CD4-positive, alpha-beta memory T cell (primary cell): ENCODE data around the gene CYP2S1. TPM values are rescaled to one million over a fixed set of nuclear protein-coding genes. Genes with fewer than 3 reads are reported as not detected.

Source experiments
- CTCF ChIA-PET: fragments of 350-600 bp; sonication (Branson Sonifier 250); formaldehyde crosslinking; loops from one replicate; lab custom pipeline; 2021; ENCODE audit warnings: inconsistent platforms; ENCODE audit not compliant: partially characterized antibody; lab: Charles Lee
- POLR2A ChIA-PET: fragments of 350-600 bp; sonication (Branson Sonifier 250); formaldehyde crosslinking; loops from one replicate; lab custom pipeline; 2021; ENCODE audit not compliant: partially characterized antibody; lab: Charles Lee
- DNase-seq, 5 donors: peaks; one replicate each; pipeline versions ENCODE4 v3.0.0 to v3.0.0-alpha.2; 2020 to 2022; ENCODE audit warnings: mixed read lengths in 1 of 5
- H3K27ac ChIP-seq: one replicate; pipeline ENCODE4 v1.7.0; 2013; ENCODE audit warnings: low read depth, low read length
- H3K27me3 ChIP-seq: 2 replicates; pipeline ENCODE4 v1.7.0; 2013; ENCODE audit warnings: mild to moderate bottlenecking, low read length, moderate library complexity; ENCODE audit not compliant: insufficient read depth
- H3K36me3 ChIP-seq: 2 replicates; pipeline ENCODE4 v1.7.0; 2013; ENCODE audit warnings: mild to moderate bottlenecking, low read length, moderate library complexity; ENCODE audit not compliant: insufficient read depth
- H3K4me1 ChIP-seq: 2 replicates; pipeline ENCODE4 v1.7.0; 2013; ENCODE audit warnings: mild to moderate bottlenecking, low read length, moderate library complexity; ENCODE audit not compliant: insufficient read depth
- H3K4me3 ChIP-seq, 2 donors: one replicate each; pipeline ENCODE4 v1.7.0; 2013; ENCODE audit warnings: low read length in 2 of 2, mild to moderate bottlenecking in 1 of 2
- H3K9me3 ChIP-seq, 2 donors: one replicate each; pipeline ENCODE4 v1.7.0; 2013; ENCODE audit warnings: low read length in 2 of 2, control low read depth in 1 of 2; ENCODE audit not compliant: control insufficient read depth in 1 of 2
- H3K27ac Mint-ChIP-seq, 7 donors: one replicate each; pipeline ENCODE4 v1.8.0; 2020 to 2021; ENCODE audit warnings: mixed read lengths in 7 of 7, mild to moderate bottlenecking in 6 of 7, inconsistent platforms in 3 of 7, moderate library complexity in 3 of 7
- H3K27me3 Mint-ChIP-seq, 2 donors: one replicate each; pipeline ENCODE4 v1.8.0; 2020 to 2021; ENCODE audit warnings: mixed read lengths in 2 of 2
- H3K36me3 Mint-ChIP-seq, 2 donors: one replicate each; pipeline ENCODE4 v1.8.0; 2020 to 2021; ENCODE audit warnings: mixed read lengths in 2 of 2, inconsistent platforms in 1 of 2, mild to moderate bottlenecking in 1 of 2
- H3K4me1 Mint-ChIP-seq, 4 donors: one replicate each; pipeline ENCODE4 v1.8.0; 2020 to 2021; ENCODE audit warnings: mixed read lengths in 4 of 4, mild to moderate bottlenecking in 1 of 4
- H3K4me3 Mint-ChIP-seq, 8 donors: one replicate each; pipeline ENCODE4 v1.8.0; 2020 to 2021; ENCODE audit warnings: mixed read lengths in 8 of 8, mild to moderate bottlenecking in 7 of 8, moderate library complexity in 6 of 8, inconsistent platforms in 3 of 8
- H3K9me3 Mint-ChIP-seq, 8 donors: one replicate each; pipeline ENCODE4 v1.8.0; 2020 to 2021; ENCODE audit warnings: mixed read lengths in 8 of 8, mild to moderate bottlenecking in 5 of 8, inconsistent platforms in 3 of 8, moderate library complexity in 1 of 8
- intact Hi-C: fragments of 100-400 bp; cut with micrococcal nuclease; formaldehyde crosslinking; loops from one replicate; pipeline ENCODE4 v1.15.1; 2023
- polyA plus RNA-seq, 2 donors: library from polyadenylated mRNA; unstranded; fragments of 300-500 nt; fragmentation: Illumina TruSeq; gene quantifications; one replicate each; pipeline ENCODE4 v1.2.3, GENCODE V29; 2021
- total RNA-seq, 2 experiments: library from RNA; stranded (reverse); gene quantifications; one replicate each; pipeline ENCODE4 v1.2.3, GENCODE V29; 2021

CYP2S1 gene
- total and polyA plus RNA-seq, 4 experiments from 2014 or later, result 0.15 to 0.28 TPM; not detected in 2

DNA sequence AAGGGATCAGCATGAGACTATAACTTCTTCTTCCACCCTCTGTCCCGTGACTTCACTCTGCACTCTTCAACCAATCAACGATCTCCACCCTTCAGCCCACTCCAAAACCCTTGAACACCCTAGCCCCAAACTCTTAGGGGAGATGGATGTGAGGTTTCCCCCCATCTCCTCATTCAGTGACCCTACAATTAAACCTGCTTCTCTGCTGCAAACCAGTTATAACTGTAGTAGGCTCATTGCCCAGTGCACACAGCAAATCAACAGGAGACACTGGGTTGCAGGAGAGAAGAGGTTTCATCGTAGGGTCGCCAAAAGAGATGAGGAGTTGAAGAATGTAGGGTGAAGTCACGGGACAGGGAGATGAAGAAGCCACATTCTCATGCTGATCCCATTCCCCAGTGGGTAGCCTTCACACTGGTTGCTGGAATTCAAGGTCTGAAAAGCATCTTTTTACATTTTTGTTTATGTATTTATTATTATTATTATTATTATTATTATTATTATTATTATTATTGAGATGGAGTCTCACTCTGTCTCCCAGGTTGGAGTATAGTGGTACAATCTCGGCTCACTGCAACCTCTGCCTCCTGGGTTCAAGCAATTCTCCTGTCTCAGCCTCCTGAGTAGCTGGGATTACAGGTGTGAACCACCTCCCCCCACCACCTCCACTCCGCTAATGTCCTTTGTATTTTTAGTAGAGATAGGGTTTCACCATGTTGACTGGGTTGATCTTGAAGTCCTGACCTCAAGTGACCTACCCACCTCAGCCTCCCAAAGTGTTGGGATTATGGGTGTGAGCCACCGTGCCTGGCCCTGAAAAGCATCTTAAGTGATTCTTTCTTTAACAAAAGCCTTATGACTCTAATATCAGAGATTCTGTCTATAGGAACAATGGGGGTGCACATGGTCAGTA lies 5.8 kb upstream of the CYP2S1 start:
- peaks cover 0 to 2% (median under 1%) of the 10 kb centered on the region in 4 donors for H3K4me1 Mint-ChIP-seq
- POLR2A ChIA-PET, result no interaction called here

DNA sequence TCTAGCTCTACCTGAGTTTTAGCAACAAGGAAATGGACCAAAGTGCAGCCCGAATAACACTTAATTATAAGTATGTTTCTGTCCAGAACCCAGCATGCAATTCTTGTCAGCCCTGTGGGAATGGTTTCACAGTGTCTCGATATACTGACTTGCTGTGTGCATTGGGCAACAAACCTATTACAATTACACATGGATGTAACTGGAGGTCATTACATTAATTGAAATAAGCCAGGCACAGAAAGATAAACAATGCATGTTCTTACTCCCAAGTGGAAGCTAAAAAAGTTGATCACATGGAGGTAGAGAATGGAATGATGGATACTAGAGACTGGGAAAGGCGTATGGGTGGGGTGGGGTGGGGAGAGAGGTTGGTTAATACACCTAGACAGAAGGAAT lies 5.1 kb upstream of the CYP2S1 start:
- no peak overlapping the region for H3K4me3 Mint-ChIP-seq
- intact Hi-C loops, result no loop called here
- H3K27ac ChIP-seq, result no peak overlapping the region
- H3K27me3 ChIP-seq, result peaks cover 16% of the 10 kb centered on the region
- no peaks in the 10 kb centered on the region for H3K36me3 ChIP-seq
- ChIA-PET CTCF (no interaction called here), POLR2A (no interaction called here)
- no peaks in the 10 kb centered on the region for H3K9me3 Mint-ChIP-seq
- peaks cover 2 to 7% (median 6%) of the 10 kb centered on the region in 4 donors for H3K4me1 Mint-ChIP-seq
- H3K4me3 ChIP-seq, result no peak overlapping the region
- peaks cover 24 to 30% of the 10 kb centered on the region in 2 donors for H3K27me3 Mint-ChIP-seq
- no peak overlapping the region for H3K27ac Mint-ChIP-seq
- no peak for DNase-seq
- H3K4me1 ChIP-seq, result peaks cover 7% of the 10 kb centered on the region
- H3K36me3 Mint-ChIP-seq, result no peaks in the 10 kb centered on the region
- H3K9me3 ChIP-seq, result no peaks in the 10 kb centered on the region

More for the DNA sequence above, 5.8 kb upstream of the CYP2S1 start:
- Histone ChIP-seq H3K9me3 (no peaks in the 10 kb centered on the region), H3K4me3 (no peak overlapping the region), H3K4me1 (peaks cover under 1% of the 10 kb centered on the region), H3K36me3 (no peaks in the 10 kb centered on the region), H3K27ac (no peak overlapping the region), H3K27me3 (peaks cover 9% of the 10 kb centered on the region)
- no peak for DNase-seq
- H3K9me3 Mint-ChIP-seq, result no peaks in the 10 kb centered on the region
- peaks cover 18 to 24% of the 10 kb centered on the region in 2 donors for H3K27me3 Mint-ChIP-seq
- H3K4me3 Mint-ChIP-seq, result no peak overlapping the region
- intact Hi-C loops, result no loop called here
- CTCF ChIA-PET, result interaction anchor here (1.3 kb wide), 1 partner anchor 12 kb away, joined by 3 read pairs; no protein-coding TSS in a partner anchor
- H3K27ac Mint-ChIP-seq, result peak overlapping the region in 1 of 7 donors; percentile 63
- no peaks in the 10 kb centered on the region for H3K36me3 Mint-ChIP-seq

DNA sequence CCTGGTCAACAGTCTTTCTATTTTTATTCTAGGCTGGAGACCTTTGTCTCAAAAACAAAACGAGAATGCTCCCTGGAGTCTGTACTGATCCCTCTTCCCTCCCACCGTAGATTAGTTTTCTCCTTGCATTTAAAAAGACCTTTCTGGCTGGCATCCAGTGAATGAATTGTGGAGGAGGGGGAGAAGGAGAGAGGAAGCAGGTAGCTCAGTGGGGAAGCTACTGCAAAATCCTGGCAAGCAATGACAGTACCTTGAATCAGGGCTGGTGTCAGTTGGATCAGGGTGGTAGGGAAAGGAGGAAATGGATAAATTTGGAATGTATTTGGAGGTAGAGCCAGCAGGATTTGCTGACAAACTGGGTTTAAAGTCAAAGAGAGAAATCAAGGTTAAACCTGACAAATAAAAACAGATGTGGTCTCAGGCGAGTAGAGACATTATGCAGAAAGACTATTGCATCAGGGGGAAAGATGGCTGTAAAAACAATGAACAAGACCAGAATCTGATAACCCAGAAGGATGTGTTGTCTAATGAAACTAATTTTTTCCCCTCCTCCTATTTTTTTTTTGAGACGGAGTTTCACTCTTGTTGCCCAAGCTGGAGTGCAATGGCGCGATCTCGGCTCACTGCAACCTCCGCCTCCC lies 3.5 kb upstream of the CYP2S1 start:
- Mint-ChIP-seq H3K4me1 (peaks cover 6 to 16% (median 15%) of the 10 kb centered on the region in 4 donors), H3K9me3 (no peaks in the 10 kb centered on the region), H3K27ac (peak overlapping the region in 1 of 7 donors; percentile 17), H3K4me3 (no peak overlapping the region), H3K36me3 (no peaks in the 10 kb centered on the region), H3K27me3 (peaks cover 30 to 32% of the 10 kb centered on the region in 2 donors)
- H3K27ac ChIP-seq, result no peak overlapping the region
- H3K9me3 ChIP-seq, result no peaks in the 10 kb centered on the region
- H3K4me1 ChIP-seq, result peaks cover 16% of the 10 kb centered on the region
- no peaks in the 10 kb centered on the region for H3K36me3 ChIP-seq
- H3K4me3 ChIP-seq, result no peak overlapping the region
- CTCF ChIA-PET, result no interaction called here
- intact Hi-C loops, result no loop called here
- POLR2A ChIA-PET, result no interaction called here
- DNase-seq, result no peak
- H3K27me3 ChIP-seq, result peaks cover 20% of the 10 kb centered on the region

DNA sequence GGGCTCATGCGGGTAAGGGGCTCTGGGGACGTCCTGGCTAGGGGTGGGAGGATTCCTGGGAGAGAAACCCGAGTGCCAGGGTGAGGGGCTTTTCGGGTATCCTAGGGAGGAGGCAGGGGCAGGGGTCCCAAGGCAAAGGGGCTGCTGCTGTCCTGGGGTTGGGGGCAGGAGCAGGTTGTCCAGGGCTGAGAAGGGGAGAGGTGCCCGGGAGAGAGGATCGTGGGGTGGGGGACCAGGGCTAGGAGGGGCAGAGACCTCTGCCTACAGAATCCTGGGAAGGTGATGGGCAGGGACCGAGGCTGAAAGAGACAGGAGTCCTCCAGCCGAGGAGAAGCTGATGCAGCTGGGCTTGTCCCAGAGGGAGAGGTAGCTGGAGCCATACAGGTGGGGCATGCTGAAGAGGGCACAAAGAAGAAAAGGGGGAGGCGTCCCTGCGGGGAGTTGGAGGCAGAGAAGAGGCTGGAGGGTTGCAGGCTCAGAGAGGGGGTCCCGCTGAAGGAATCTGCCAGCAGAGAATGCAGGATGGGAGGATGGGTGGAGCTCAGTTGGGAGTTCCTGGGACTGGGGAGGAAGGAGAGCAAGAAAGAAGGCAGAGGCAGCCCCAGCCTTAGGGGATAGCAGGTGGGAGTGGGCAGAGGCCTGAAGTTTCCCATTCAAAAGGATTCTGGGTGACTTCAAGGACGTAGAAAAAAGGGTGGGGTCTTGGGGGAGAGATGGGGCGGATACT lies 574 bp downstream of the CYP2S1 start:
- Histone ChIP-seq H3K4me3 (no peak overlapping the region), H3K27ac (no peak overlapping the region), H3K4me1 (peaks cover 16% of the 10 kb centered on the region), H3K36me3 (no peaks in the 10 kb centered on the region), H3K27me3 (peaks cover 20% of the 10 kb centered on the region), H3K9me3 (no peaks in the 10 kb centered on the region)
- H3K27ac Mint-ChIP-seq, result no peak overlapping the region
- POLR2A ChIA-PET, result interaction anchor here (0.7 to 1.3 kb wide), 4 partner anchors 70 to 1764 kb away, joined by 3 read pairs; partner anchors contain the start of gene HNRNPUL1
- DNase-seq, result no peak
- peaks cover 6 to 16% (median 14%) of the 10 kb centered on the region in 4 donors for H3K4me1 Mint-ChIP-seq
- H3K36me3 Mint-ChIP-seq, result no peaks in the 10 kb centered on the region
- peak overlapping the region in 4 of 8 donors; percentile 15 to 61 (median 40) for H3K4me3 Mint-ChIP-seq
- intact Hi-C loops, result no loop called here
- CTCF ChIA-PET, result interaction anchor here (1.3 kb wide), 1 partner anchor 67 kb away, joined by 3 read pairs; no protein-coding TSS in a partner anchor
- H3K27me3 Mint-ChIP-seq, result peaks cover 36 to 41% of the 10 kb centered on the region in 2 donors
- peaks cover 0 to 2% (median 0%) of the 10 kb centered on the region in 8 donors for H3K9me3 Mint-ChIP-seq

DNA sequence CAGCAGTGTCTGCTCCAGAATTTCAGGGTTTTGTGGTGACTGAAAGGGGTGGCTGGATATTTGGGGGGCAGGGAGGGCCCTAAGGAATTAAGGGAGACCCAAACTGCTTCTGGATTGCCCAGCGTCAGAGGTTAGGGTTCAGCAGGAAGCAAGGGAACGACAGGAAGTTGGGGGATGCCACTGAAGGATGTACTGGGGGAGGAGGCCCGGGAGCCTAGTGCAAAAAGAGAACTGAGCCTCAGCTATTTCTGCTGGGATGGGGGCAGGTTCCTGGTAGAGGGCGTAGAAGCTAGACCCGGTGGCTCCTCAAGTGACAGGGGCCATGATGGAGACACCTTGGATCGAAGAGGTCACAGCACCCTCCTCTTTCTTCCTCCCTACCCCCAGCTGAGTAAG lies 1.1 kb downstream of the CYP2S1 start:
- Mint-ChIP-seq H3K36me3 (no peaks in the 10 kb centered on the region), H3K9me3 (peaks cover 0 to 2% (median 0%) of the 10 kb centered on the region in 8 donors), H3K4me1 (peaks cover 6 to 16% (median 14%) of the 10 kb centered on the region in 4 donors), H3K27ac (no peak overlapping the region), H3K4me3 (no peak overlapping the region), H3K27me3 (peaks cover 36 to 44% of the 10 kb centered on the region in 2 donors)
- Histone ChIP-seq H3K27ac (no peak overlapping the region), H3K9me3 (no peaks in the 10 kb centered on the region), H3K4me1 (peaks cover 16% of the 10 kb centered on the region), H3K4me3 (no peak overlapping the region), H3K36me3 (no peaks in the 10 kb centered on the region), H3K27me3 (peaks cover 20% of the 10 kb centered on the region)
- intact Hi-C loops, result no loop called here
- DNase-seq, result no peak
- CTCF ChIA-PET, result interaction anchor here (1.3 kb wide), 1 partner anchor 67 kb away, joined by 3 read pairs; no protein-coding TSS in a partner anchor
- POLR2A ChIA-PET, result interaction anchor here (0.8 kb wide), 1 partner anchor 70 kb away, joined by 3 read pairs; the partner anchor contains the start of gene HNRNPUL1

DNA sequence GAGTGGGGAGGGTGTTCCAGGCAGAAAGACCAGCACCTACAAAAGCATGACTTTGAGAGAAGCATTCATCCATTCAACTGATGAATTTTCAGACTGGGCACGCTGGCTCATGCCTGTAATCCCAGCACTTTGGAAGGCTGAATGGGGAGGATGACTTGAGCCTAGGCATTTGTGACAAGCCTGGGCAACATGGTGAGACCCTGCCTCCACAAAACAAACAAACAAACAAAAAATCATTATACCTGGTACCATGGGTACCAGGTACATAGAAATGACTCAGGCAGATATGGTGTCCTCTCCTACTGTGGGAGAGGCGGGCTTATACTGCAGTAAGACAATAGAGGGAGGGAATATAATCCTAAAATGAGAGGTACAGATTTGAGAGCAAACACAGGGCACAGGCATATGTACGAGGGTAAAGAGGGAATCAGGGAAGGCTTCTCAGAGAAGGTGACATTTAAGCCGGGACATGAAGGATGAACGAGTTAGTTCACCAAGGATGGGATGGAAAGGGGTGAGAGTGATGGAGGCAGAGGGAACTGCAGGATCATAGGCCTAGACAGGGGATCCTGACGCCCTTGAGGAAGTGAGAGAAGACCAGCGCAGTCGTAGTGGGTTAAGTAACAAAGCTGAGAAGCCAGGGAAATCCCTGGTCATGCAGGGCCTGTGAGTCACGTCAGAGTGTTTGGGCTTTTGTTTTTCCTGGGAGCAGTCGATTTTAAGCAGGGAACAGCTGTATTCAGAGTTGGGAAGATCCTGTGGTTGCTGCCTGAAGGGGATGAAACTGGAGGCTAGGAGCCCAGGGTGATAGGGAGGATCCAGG lies 2.9 kb downstream of the CYP2S1 start:
- no peak for DNase-seq
- Mint-ChIP-seq H3K4me3 (no peak overlapping the region), H3K27ac (no peak overlapping the region), H3K36me3 (no peaks in the 10 kb centered on the region), H3K27me3 (peaks cover 27 to 33% of the 10 kb centered on the region in 2 donors), H3K4me1 (peaks cover 6 to 16% (median 14%) of the 10 kb centered on the region in 4 donors), H3K9me3 (peaks cover 0 to 2% (median 0%) of the 10 kb centered on the region in 8 donors)
- CTCF ChIA-PET, result no interaction called here
- Histone ChIP-seq H3K4me3 (no peak overlapping the region), H3K4me1 (peaks cover 16% of the 10 kb centered on the region), H3K36me3 (no peaks in the 10 kb centered on the region), H3K27ac (no peak overlapping the region), H3K27me3 (peaks cover 13% of the 10 kb centered on the region), H3K9me3 (no peaks in the 10 kb centered on the region)
- POLR2A ChIA-PET, result no interaction called here
- intact Hi-C loops, result no loop called here
